ENCODE data around the gene FAM78A.

- TF ChIP-seq, protein P1, sequence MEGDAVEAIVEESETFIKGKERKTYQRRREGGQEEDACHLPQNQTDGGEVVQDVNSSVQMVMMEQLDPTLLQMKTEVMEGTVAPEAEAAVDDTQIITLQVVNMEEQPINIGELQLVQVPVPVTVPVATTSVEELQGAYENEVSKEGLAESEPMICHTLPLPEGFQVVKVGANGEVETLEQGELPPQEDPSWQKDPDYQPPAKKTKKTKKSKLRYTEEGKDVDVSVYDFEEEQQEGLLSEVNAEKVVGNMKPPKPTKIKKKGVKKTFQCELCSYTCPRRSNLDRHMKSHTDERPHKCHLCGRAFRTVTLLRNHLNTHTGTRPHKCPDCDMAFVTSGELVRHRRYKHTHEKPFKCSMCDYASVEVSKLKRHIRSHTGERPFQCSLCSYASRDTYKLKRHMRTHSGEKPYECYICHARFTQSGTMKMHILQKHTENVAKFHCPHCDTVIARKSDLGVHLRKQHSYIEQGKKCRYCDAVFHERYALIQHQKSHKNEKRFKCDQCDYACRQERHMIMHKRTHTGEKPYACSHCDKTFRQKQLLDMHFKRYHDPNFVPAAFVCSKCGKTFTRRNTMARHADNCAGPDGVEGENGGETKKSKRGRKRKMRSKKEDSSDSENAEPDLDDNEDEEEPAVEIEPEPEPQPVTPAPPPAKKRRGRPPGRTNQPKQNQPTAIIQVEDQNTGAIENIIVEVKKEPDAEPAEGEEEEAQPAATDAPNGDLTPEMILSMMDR (IDR thresholded peaks at IDR 0.05; ENCODE audit: insufficient read depth, low read length, poor library complexity, severe bottlenecking): no peak
- TF ChIP-seq EZH2phosphoT487 (conservative IDR thresholded peaks at IDR 0.05; ENCODE audit: low read length): no peak
Measured at GRCh38 chr9:131299961-131300347, 23.6 kb upstream of the FAM78A start.
